Subcutaneous adipose tissue (tissue), 4 donors: Measurements from ENCODE around the gene KRTAP2-2. TPM values are rescaled to one million over a fixed set of nuclear protein-coding genes. Genes with fewer than 3 reads are reported as not detected.

Experiments used
- CTCF ChIP-seq: fragments of 450-650 bp; IDR thresholded peaks from one replicate; pipeline ENCODE4 v1.5.1; 2016; ENCODE audit warnings: low read depth, mild to moderate bottlenecking, control low read depth, antibody characterized with exemption, moderate library complexity
- total RNA-seq, 4 donors: library from RNA; depleted of rRNA; stranded (reverse); fragments of >200 nt; gene quantifications; one replicate each; pipeline ENCODE4 v1.1.0, GENCODE V29; 2016

KRTAP2-2 gene
- total RNA-seq, 4 donors from 2014 or later, result not detected

DNA sequence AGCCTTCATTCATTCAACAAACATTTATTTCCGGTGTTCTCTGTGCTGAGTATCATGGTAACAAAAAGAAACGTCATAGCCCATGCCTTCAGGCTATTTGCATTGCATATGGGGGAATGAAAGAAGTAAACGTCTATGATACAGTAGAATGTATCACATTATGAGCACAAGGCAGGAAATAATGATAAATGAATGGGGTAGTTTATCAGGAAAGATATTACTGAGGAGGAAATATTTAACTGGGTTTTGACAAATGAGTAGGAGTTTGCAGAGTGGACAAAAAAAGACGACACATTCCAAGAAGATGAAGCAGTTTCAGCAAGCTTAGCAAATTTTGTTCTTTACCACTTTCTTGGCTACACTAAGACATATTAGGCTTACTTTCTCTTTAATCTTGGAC lies 27.6 kb upstream of the KRTAP2-2 start:
- TF ChIP-seq CTCF, result no peak

DNA sequence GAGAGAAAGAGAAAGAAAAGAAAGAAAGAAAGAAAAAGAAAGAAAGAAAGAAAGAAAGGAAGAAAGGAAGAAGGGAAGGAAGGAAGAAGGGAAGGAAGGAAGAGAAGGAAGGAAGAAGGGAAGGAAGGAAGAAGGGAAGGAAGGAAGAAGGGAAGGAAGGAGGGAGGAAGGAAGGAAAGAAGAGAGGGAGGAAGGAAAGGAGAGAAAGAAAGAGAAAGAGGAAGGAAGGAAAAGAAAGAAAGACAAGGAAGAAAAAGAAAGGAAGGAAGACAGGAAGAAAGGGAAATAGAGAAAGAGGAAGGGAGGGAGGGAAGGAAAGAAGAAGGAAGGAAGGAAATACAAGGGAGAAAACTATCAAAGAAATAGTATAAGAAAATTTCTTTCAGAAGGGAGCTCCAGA lies 21.8 kb upstream of the KRTAP2-2 start:
- TF ChIP-seq CTCF, result no peak

DNA sequence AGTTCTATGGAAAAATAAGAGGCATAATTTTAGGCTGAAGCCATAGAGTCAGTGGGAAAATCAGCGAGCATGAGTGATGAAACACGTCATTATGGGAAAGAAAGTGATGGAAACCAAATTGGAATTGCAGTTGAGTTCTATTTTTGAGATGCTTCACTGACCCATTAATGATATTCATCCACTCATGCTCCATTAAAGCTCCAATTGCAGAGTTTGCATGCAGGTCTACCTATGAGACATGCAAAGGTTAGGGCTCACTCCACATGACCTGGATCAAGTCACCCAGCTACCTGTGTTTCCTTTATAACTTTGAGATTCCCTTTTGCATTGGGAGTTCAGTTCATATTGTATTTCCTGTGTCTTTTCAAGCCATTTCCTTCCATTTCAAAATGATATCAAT lies 18.6 kb upstream of the KRTAP2-2 start:
- no peak for TF ChIP-seq CTCF

DNA sequence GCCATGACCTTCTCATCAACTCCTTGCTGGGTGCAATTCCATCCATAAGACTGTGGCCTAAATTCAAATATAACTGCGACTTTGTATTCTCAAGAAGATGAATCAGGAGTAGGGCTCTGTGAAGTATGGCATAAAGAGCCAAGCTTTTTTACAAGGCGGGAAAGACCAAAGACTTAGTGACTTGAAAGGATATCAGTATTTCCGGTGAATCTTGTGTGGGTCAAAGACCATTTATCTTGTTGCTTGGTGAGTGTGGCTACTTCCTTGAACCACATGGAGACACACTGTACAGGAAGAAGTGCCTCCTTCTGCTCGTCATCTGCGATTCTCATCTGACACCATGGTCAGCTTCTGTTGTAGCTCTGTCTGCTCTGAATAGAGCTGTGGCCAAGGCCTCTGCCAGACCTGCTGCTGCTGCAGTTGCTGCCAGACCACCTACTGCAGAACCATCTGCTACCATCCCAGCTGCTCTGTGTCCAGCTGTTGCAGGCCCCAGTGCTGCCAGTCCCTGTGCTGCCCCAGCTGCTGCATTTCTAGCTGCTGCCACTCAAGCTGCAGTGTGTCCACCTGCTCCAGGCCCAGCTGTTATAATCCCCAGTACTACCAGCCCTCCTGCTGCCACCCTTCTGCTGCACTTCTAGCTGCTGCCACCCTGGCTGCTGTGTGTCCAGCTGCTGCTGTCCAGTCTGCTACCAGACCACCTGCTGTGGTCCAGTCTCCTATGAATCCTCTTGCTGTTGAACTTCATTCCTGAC lies 16.8 kb upstream of the KRTAP2-2 start:
- no peak for TF ChIP-seq CTCF

DNA sequence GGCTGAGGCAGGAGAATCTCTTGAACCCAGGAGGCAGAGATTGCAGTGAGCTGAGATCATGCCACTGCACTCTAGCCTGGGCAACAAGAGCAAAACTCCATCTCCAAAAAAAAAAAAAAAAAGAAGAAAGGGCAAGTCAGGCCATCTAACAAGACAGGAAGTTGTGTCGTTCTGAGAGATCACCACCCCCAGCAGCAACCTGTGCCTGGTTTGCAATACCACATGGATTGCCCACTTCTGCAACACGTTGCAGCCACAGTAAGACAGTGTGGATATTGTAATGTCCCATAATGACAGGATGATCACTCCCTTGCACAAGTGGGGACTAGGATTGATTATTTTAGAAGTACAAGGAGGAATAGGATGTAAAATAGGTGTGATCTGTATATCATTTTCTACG lies 14.0 kb upstream of the KRTAP2-2 start:
- no peak for TF ChIP-seq CTCF

DNA sequence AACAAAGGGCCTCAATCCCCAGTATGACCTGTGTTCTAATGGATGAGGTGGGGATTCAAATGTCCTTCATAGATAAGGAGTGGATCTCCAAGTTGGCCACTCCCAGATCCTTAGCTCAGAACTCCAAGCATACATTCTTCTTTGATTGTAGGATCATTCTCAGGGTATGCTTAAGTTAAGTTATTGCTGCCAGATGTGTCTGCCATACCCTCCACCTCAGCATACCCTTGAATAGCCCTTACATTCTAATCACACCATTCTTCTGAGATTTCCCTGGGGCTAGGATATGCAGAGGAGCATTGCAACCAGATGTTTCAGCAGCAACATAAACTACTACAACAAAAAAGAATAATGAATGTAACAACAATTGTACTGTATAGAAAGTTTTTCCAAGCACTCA lies 12.3 kb upstream of the KRTAP2-2 start:
- no peak for TF ChIP-seq CTCF

DNA sequence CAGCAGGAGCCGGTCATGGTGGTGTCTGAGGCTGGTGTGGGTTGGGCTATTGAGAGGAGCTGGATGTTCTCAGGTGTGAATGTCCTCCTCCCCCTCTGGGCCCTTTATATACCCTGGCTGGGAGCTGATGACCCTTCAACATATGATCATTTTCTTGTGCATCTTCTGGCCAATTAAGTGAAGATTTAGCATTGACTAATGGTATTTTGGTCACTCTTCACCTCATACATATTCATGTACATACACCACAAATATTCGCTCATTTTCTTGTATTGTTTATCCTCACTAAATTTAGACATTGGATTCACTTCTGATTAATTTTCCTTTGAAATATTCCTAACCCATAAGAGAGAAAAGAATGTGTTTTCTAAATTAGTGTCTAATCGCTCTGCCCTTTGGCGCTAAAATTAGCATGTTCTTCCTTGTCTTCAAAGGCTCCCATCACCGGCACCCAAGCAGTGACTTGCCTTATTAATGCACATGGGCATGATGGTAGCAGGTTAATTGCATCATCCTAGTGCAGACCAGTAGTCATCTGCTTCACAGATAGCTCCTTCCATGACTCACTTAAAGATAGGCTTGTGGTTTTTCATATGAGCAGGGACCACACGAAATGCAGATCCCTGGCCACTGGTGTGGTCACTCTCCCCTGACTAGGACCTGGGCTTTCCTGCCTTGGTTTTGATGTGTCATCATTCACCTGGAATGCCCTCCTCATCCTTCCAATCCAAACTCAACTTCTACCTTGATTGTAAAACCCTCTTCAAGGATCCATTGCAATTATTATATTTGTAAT lies 11.0 kb upstream of the KRTAP2-2 start, which contains the start of gene KRTAP2-4:
Gene KRTAP2-4, minus strand, starts transcription at position 51 of the 796 bp plus-strand sequence. Its CDS starts 34 bp downstream, at position 17.
- no peak for TF ChIP-seq CTCF
